Measurements from ENCODE around the gene ATF5.

GRCh38 chr19:49889687-49890348 is 39.2 kb upstream of the ATF5 start:
- TF ChIP-seq POLR2A (IDR thresholded peaks at IDR 0.05) (no peak), EP300 (IDR thresholded peaks at IDR 0.05) (no peak)
- TF ChIP-seq, protein P1, sequence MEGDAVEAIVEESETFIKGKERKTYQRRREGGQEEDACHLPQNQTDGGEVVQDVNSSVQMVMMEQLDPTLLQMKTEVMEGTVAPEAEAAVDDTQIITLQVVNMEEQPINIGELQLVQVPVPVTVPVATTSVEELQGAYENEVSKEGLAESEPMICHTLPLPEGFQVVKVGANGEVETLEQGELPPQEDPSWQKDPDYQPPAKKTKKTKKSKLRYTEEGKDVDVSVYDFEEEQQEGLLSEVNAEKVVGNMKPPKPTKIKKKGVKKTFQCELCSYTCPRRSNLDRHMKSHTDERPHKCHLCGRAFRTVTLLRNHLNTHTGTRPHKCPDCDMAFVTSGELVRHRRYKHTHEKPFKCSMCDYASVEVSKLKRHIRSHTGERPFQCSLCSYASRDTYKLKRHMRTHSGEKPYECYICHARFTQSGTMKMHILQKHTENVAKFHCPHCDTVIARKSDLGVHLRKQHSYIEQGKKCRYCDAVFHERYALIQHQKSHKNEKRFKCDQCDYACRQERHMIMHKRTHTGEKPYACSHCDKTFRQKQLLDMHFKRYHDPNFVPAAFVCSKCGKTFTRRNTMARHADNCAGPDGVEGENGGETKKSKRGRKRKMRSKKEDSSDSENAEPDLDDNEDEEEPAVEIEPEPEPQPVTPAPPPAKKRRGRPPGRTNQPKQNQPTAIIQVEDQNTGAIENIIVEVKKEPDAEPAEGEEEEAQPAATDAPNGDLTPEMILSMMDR (IDR thresholded peaks at IDR 0.05) = peak; percentile 82 to 84 (median 84)

All from ovary (tissue), 3 donors.